Neural cell (in vitro differentiated cells): ENCODE results near the gene SPDL1. TPM values are rescaled to one million over a fixed set of nuclear protein-coding genes. Genes with fewer than 3 reads are reported as not detected.

Experiments
- H2AFZ ChIP-seq: fragments of 200-600, 300-800 bp; sonication (generic), shearing (Covaris generic); 2 replicates; pipeline ENCODE4 v1.6.0; 2014; ENCODE audit warnings: low read depth, mild to moderate bottlenecking, antibody characterized with exemption, low read length, moderate library complexity
- H3F3A ChIP-seq: fragments of 200-600 bp; shearing (Covaris generic); 2 replicates; pipeline ENCODE4 v1.6.1; 2016; ENCODE audit warnings: mild to moderate bottlenecking, moderate library complexity, mixed read lengths, antibody characterized with exemption, low read length; ENCODE audit not compliant: insufficient read depth, poor library complexity, severe bottlenecking
- H3K27ac ChIP-seq: fragments of 200-600, 300-800 bp; sonication (generic), shearing (Covaris generic); 2 replicates; pipeline ENCODE4 v1.5.1; 2014; ENCODE audit warnings: mild to moderate bottlenecking, low read length, moderate library complexity
- H3K27me3 ChIP-seq: fragments of 300-800, 200-600 bp; sonication (generic), shearing (Covaris generic); 2 replicates; pipeline ENCODE4 v1.6.0; 2014; ENCODE audit warnings: mild to moderate bottlenecking, low read depth, low read length, moderate library complexity; ENCODE audit not compliant: insufficient read depth
- H3K36me3 ChIP-seq: fragments of 300-800, 200-600 bp; sonication (generic), shearing (Covaris generic); 2 replicates; pipeline ENCODE4 v1.5.1; 2014; ENCODE audit warnings: mild to moderate bottlenecking, antibody characterized with exemption, low read length, moderate library complexity; ENCODE audit not compliant: insufficient read depth
- H3K4me2 ChIP-seq: fragments of 300-800, 200-600 bp; sonication (generic), shearing (Covaris generic); 2 replicates; pipeline ENCODE4 v1.6.0; 2014; ENCODE audit warnings: mild to moderate bottlenecking, low read length
- H3K4me3 ChIP-seq: fragments of 300-800, 200-600 bp; sonication (generic), shearing (Covaris generic); 2 replicates; pipeline ENCODE4 v1.5.1; 2014; ENCODE audit warnings: mild to moderate bottlenecking, low read length, moderate library complexity
- H3K79me2 ChIP-seq: fragments of 200-600 bp; shearing (Covaris generic); replicated peaks from 2 replicates; pipeline ENCODE4 v1.6.0; 2014; ENCODE audit warnings: mild to moderate bottlenecking, low read length, moderate library complexity; ENCODE audit not compliant: insufficient read depth
- H3K9ac ChIP-seq: fragments of 300-800, 200-600 bp; sonication (generic), shearing (Covaris generic); 2 replicates; pipeline ENCODE4 v1.6.1; 2016; ENCODE audit warnings: mild to moderate bottlenecking, low read length, mixed read lengths
- H3K9me2 ChIP-seq: fragments of 200-600 bp; shearing (Covaris generic); 2 replicates; pipeline ENCODE4 v1.6.1; 2016; ENCODE audit warnings: mild to moderate bottlenecking, low read length, mixed read lengths; ENCODE audit not compliant: insufficient read depth
- H3K9me3 ChIP-seq: fragments of 200-600, 300-800 bp; sonication (generic), shearing (Covaris generic); 2 replicates; pipeline ENCODE4 v1.6.1; 2016; ENCODE audit warnings: mild to moderate bottlenecking, mixed run types, low read length, moderate library complexity, mixed read lengths
- H4K20me1 ChIP-seq: fragments of 200-600 bp; shearing (Covaris generic); 2 replicates; pipeline ENCODE4 v1.6.1; 2016; ENCODE audit warnings: mild to moderate bottlenecking, mixed run types; ENCODE audit not compliant: insufficient read depth
- CTCF ChIP-seq: fragments of 450-650 bp; IDR thresholded peaks from 2 replicates; pipeline ENCODE4 v1.5.1; 2014; ENCODE audit warnings: antibody characterized with exemption, mild to moderate bottlenecking, moderate library complexity; ENCODE audit not compliant: poor library complexity, severe bottlenecking
- EP300 ChIP-seq: fragments of 450-650 bp; conservative IDR thresholded peaks from 2 replicates; pipeline ENCODE4 v1.6.1; 2014; ENCODE audit warnings: antibody characterized with exemption, mild to moderate bottlenecking, moderate library complexity; ENCODE audit not compliant: poor library complexity, severe bottlenecking
- EZH2 ChIP-seq: fragments of 200-600, 300-800 bp; shearing (Covaris generic), sonication (generic); IDR thresholded peaks from 2 replicates; pipeline ENCODE4 v1.6.1; 2014; ENCODE audit warnings: antibody characterized with exemption, low read length, borderline replicate concordance, mild to moderate bottlenecking; ENCODE audit not compliant: insufficient read depth, poor library complexity, severe bottlenecking
- MXI1 ChIP-seq: fragments of 450-650 bp; conservative IDR thresholded peaks from 2 replicates; pipeline ENCODE4 v1.6.1; 2014; ENCODE audit warnings: antibody characterized with exemption, mild to moderate bottlenecking; ENCODE audit not compliant: poor library complexity, severe bottlenecking
- POLR2AphosphoS5 ChIP-seq: IDR thresholded peaks from 2 replicates; pipeline ENCODE4 v1.6.1; 2012
- RAD21 ChIP-seq: fragments of 450-650 bp; conservative IDR thresholded peaks from 2 replicates; pipeline ENCODE4 v1.6.1; 2014; ENCODE audit warnings: antibody characterized with exemption, mild to moderate bottlenecking, moderate library complexity
- REST ChIP-seq: IDR thresholded peaks from 2 replicates; pipeline ENCODE4 v1.6.1; 2012; ENCODE audit warnings: borderline replicate concordance
- SMC3 ChIP-seq: fragments of 450-650 bp; conservative IDR thresholded peaks from 2 replicates; pipeline ENCODE4 v1.6.1; 2014; ENCODE audit warnings: antibody characterized with exemption, mild to moderate bottlenecking, moderate library complexity; ENCODE audit not compliant: poor library complexity
- TAF1 ChIP-seq: IDR thresholded peaks from 2 replicates; pipeline ENCODE4 v1.6.1; 2012; ENCODE audit warnings: low read depth
- polyA plus RNA-seq: library from polyadenylated mRNA; depleted of rRNA; stranded (reverse); fragments of >200 nt; gene quantifications from 2 replicates; pipeline ENCODE4 v1.2.3, GENCODE V29; 2014

SPDL1 gene
- polyA plus RNA-seq, 1 donor from 2014 or later: 26.6 TPM

- H3K36me3 ChIP-seq: no peaks in the 10 kb centered on the region
- no peaks in the 10 kb centered on the region for H3K9me2 ChIP-seq
- no peak overlapping the region for H3K4me3 ChIP-seq
- no peaks in the 10 kb centered on the region for H3K27me3 ChIP-seq
- H3F3A ChIP-seq: no peaks in the 10 kb centered on the region
- H3K9ac ChIP-seq: no peak overlapping the region
- H3K4me2 ChIP-seq: no peak overlapping the region
- no peaks in the 10 kb centered on the region for H3K9me3 ChIP-seq
- TF ChIP-seq TAF1 (no peak), EZH2 (no peak), MXI1 (no peak), CTCF (no peak), RAD21 (no peak), SMC3 (no peak)
- no peak overlapping the region for H3K27ac ChIP-seq
- H2AFZ ChIP-seq: no peak overlapping the region
- no peaks in the 10 kb centered on the region for H3K79me2 ChIP-seq
- no peaks in the 10 kb centered on the region for H4K20me1 ChIP-seq
These were observed 20.2 kb upstream of the SPDL1 start for GRCh38 chr5:169563369-169563768.

- Histone ChIP-seq H3F3A (no peaks in the 10 kb centered on the region), H3K27me3 (no peaks in the 10 kb centered on the region), H4K20me1 (no peaks in the 10 kb centered on the region), H3K9ac (no peak overlapping the region), H3K36me3 (no peaks in the 10 kb centered on the region), H3K27ac (no peak overlapping the region), H3K9me2 (no peaks in the 10 kb centered on the region), H3K79me2 (no peaks in the 10 kb centered on the region), H3K4me3 (no peak overlapping the region), H3K4me2 (no peak overlapping the region), H3K9me3 (no peaks in the 10 kb centered on the region), H2AFZ (no peak overlapping the region)
- TF ChIP-seq CTCF: no peak
- no peak for TF ChIP-seq SMC3
- no peak for TF ChIP-seq TAF1
- TF ChIP-seq RAD21: no peak
- no peak for TF ChIP-seq EZH2
- no peak for TF ChIP-seq REST
- no peak for TF ChIP-seq POLR2AphosphoS5
- no peak for TF ChIP-seq MXI1
- TF ChIP-seq EP300: no peak
These were observed 17.4 kb upstream of the SPDL1 start for GRCh38 chr5:169566202-169566601.
